Effector memory CD4-positive, alpha-beta T cell (primary cell): Measurements from ENCODE around the gene IYD.
A peak's percentile ranks its signal among the peaks of the same experiment; 100 is the strongest.

Experiments
- DNase-seq, 3 donors: peaks; one replicate each; pipeline ENCODE4 v3.0.0-alpha.2; 2020
- H3K27ac ChIP-seq: 2 replicates; pipeline ENCODE4 v1.7.0; 2013; ENCODE audit warnings: mild to moderate bottlenecking, low read length, moderate library complexity; ENCODE audit not compliant: insufficient read depth, poor library complexity, severe bottlenecking
- H3K27me3 ChIP-seq: replicated peaks from 2 replicates; pipeline ENCODE4 v1.7.0; 2013; ENCODE audit warnings: mild to moderate bottlenecking, low read length; ENCODE audit not compliant: insufficient read depth, control insufficient read depth, poor library complexity, severe bottlenecking
- H3K36me3 ChIP-seq: 2 replicates; pipeline ENCODE4 v1.7.0; 2013; ENCODE audit warnings: mild to moderate bottlenecking, low read length, moderate library complexity; ENCODE audit not compliant: control insufficient read depth, insufficient read depth
- H3K4me1 ChIP-seq: 2 replicates; pipeline ENCODE4 v1.7.0; 2013; ENCODE audit warnings: low read length, mild to moderate bottlenecking; ENCODE audit not compliant: control insufficient read depth, insufficient read depth, poor library complexity, severe bottlenecking
- H3K4me3 ChIP-seq: 2 replicates; pipeline ENCODE4 v1.7.0; 2013; ENCODE audit warnings: low read length, low read depth, mild to moderate bottlenecking; ENCODE audit not compliant: insufficient read depth, poor library complexity, severe bottlenecking
- H3K9me3 ChIP-seq: 2 replicates; pipeline ENCODE4 v1.7.0; 2013; ENCODE audit warnings: mild to moderate bottlenecking, low read length, moderate library complexity; ENCODE audit not compliant: control insufficient read depth

IYD gene

GRCh38 chr6:150332939-150333584, 35.8 kb upstream of the IYD start:
- DNase-seq, result no peak
- H3K36me3 ChIP-seq, result no peaks in the 10 kb centered on the region
- no peak overlapping the region for H3K27ac ChIP-seq
- no peaks in the 10 kb centered on the region for H3K9me3 ChIP-seq
- no peaks in the 10 kb centered on the region for H3K4me1 ChIP-seq
- H3K4me3 ChIP-seq, result no peak overlapping the region
- H3K27me3 ChIP-seq, result no peaks in the 10 kb centered on the region

- H3K4me3 ChIP-seq, result no peak overlapping the region
- no peak overlapping the region for H3K27ac ChIP-seq
- no peaks in the 10 kb centered on the region for H3K36me3 ChIP-seq
- H3K9me3 ChIP-seq, result no peaks in the 10 kb centered on the region
- H3K4me1 ChIP-seq, result no peaks in the 10 kb centered on the region
- DNase-seq, result no peak
- H3K27me3 ChIP-seq, result no peaks in the 10 kb centered on the region
Measured at GRCh38 chr6:150333585-150333941, 35.2 kb upstream of the IYD start.

DNA sequence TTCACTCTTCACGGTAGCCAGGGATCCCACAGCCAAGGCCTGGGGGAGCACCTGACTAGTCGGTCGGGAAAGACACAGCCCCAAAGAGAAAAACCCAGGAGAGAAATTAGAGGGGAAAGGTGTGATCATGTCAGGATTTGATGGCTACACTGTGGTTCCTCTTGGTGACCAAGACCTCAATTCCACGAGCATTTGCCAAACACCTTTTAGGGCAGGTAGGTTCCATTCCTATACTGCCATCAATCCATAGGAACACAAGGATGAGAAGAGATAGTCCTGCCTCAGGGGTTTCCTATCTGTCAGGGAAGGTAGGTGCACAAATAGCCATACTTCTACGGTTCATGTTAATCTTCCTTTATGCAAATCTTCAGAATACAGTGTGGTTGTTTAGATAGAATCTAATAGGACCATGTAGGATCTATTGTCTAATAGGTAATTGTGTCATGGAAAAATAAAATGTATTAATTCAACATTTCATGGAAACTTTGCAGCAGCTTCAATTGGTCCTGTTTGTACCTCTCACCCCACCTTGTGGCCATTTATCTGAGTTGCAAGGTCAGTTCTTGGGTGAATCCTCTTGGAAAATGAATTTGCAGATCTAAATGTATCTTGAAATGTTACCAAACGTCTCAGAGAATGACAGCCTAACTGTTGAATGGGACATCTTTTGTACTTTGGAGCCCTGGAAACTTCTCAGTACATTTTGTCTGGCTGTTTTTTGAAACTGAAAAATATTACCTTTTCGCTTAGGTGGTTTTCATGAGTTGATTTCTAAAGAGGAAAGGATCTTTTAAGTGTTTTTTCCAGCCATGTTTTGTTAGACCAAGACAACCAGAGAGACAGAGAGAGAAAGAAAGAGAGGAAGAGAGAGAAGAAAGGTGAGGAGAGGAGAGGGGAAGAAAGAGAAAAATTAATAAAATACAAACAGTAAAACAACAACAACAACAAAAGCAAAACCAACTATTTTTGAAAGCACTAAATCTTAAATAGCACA, 33.7 kb upstream of the IYD start:
- H3K36me3 ChIP-seq, result no peaks in the 10 kb centered on the region
- no peaks in the 10 kb centered on the region for H3K27me3 ChIP-seq
- no peaks in the 10 kb centered on the region for H3K9me3 ChIP-seq
- H3K4me3 ChIP-seq, result no peak overlapping the region
- no peaks in the 10 kb centered on the region for H3K4me1 ChIP-seq
- no peak overlapping the region for H3K27ac ChIP-seq
- peak in 1 of 3 donors; percentile 3 for DNase-seq

GRCh38 chr6:150336299-150336698, 32.5 kb upstream of the IYD start:
- Histone ChIP-seq H3K9me3 (no peaks in the 10 kb centered on the region), H3K27me3 (no peaks in the 10 kb centered on the region), H3K36me3 (no peaks in the 10 kb centered on the region), H3K27ac (no peak overlapping the region), H3K4me3 (no peak overlapping the region), H3K4me1 (no peaks in the 10 kb centered on the region)
- no peak for DNase-seq

DNA sequence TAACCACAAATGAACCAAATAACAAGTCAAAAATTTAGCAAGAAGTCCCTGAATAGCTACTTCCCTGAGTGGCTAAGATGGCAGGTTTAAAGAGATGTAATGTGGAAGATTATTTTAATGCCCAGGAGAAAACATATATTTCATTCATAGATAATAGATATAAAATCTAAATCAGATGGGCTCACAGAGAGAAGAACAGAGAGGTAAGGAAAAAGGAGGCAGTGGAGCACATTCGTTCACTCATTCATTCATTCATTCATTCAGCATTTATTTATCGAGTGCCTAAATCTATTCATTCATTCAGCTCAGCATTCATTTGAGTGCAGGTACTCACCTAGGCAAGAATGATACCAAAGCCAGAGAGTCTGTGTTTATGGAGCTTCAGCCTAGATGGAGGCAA, 32.1 kb upstream of the IYD start:
- H3K27ac ChIP-seq, result no peak overlapping the region
- no peaks in the 10 kb centered on the region for H3K36me3 ChIP-seq
- H3K9me3 ChIP-seq, result no peaks in the 10 kb centered on the region

GRCh38 chr6:150342126-150342525, 26.7 kb upstream of the IYD start:
- H3K4me3 ChIP-seq, result no peak overlapping the region
- no peaks in the 10 kb centered on the region for H3K4me1 ChIP-seq
- H3K36me3 ChIP-seq, result no peaks in the 10 kb centered on the region
- DNase-seq, result no peak
- H3K27me3 ChIP-seq, result no peaks in the 10 kb centered on the region
- H3K9me3 ChIP-seq, result no peaks in the 10 kb centered on the region
- no peak overlapping the region for H3K27ac ChIP-seq

More for the DNA sequence above, 32.1 kb upstream of the IYD start:
- no peak for DNase-seq
- Histone ChIP-seq H3K27me3 (no peaks in the 10 kb centered on the region), H3K4me1 (no peaks in the 10 kb centered on the region), H3K4me3 (no peak overlapping the region)

- no peak for DNase-seq
- H3K36me3 ChIP-seq, result no peaks in the 10 kb centered on the region
- no peak overlapping the region for H3K27ac ChIP-seq
- H3K27me3 ChIP-seq, result no peaks in the 10 kb centered on the region
- H3K4me1 ChIP-seq, result no peaks in the 10 kb centered on the region
- H3K4me3 ChIP-seq, result no peak overlapping the region
- H3K9me3 ChIP-seq, result no peaks in the 10 kb centered on the region
Measured at GRCh38 chr6:150343434-150343833, 25.4 kb upstream of the IYD start.

GRCh38 chr6:150345781-150346180, 23.0 kb upstream of the IYD start:
- Histone ChIP-seq H3K36me3 (no peaks in the 10 kb centered on the region), H3K9me3 (no peaks in the 10 kb centered on the region), H3K27ac (no peak overlapping the region), H3K4me1 (no peaks in the 10 kb centered on the region), H3K4me3 (no peak overlapping the region), H3K27me3 (no peaks in the 10 kb centered on the region)
- no peak for DNase-seq

- H3K4me1 ChIP-seq, result no peaks in the 10 kb centered on the region
- no peaks in the 10 kb centered on the region for H3K9me3 ChIP-seq
- H3K27ac ChIP-seq, result no peak overlapping the region
- no peaks in the 10 kb centered on the region for H3K27me3 ChIP-seq
- no peak overlapping the region for H3K4me3 ChIP-seq
- no peak for DNase-seq
- no peaks in the 10 kb centered on the region for H3K36me3 ChIP-seq
Measured at GRCh38 chr6:150346346-150346745, 22.5 kb upstream of the IYD start.

GRCh38 chr6:150347845-150348244, 21.0 kb upstream of the IYD start:
- no peak for DNase-seq
- H3K9me3 ChIP-seq, result no peaks in the 10 kb centered on the region

More at GRCh38 chr6:150347845-150348244, 21.0 kb upstream of the IYD start:
- Histone ChIP-seq H3K36me3 (no peaks in the 10 kb centered on the region), H3K27me3 (no peaks in the 10 kb centered on the region), H3K4me1 (no peaks in the 10 kb centered on the region), H3K4me3 (no peak overlapping the region), H3K27ac (no peak overlapping the region)
